SH-SY5Y (cell line): ENCODE results near the gene ORAI2.

Experiments used
- GATA2 ChIP-seq: IDR thresholded peaks from 2 replicates; pipeline ENCODE4 v1.6.1; 2011; ENCODE audit warnings: mild to moderate bottlenecking, low read depth, low read length
- GATA3 ChIP-seq: IDR thresholded peaks from 2 replicates; pipeline ENCODE4 v1.6.1; 2011; ENCODE audit warnings: low read depth, mild to moderate bottlenecking, low read length, moderate library complexity

DNA sequence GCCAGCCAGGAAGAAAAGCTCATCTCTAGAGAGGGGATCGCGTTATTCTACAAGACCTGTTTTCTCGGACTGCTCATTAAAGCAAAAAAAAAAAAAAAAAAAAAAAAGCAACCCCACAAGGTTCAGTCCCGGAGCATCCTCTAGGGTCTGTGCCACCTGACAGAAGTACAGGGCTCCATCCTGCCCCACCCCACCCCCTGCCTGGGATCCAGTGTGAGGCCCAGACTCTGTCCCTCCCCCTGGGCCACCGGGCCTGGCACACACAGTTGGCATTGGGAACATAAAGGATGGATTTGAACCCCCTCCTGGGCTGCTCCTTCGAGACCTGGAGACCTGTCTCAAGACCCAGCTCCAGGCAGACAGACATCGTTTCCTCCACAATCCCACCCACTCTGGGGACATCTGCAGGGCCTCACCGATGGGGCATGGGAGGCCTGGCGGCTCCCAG is 688 bp downstream of the ORAI2 start:
- TF ChIP-seq GATA2 (no peak), GATA3 (no peak)
